Activated T-helper 9 cell treated with anti-CD3 and anti-CD28 coated beads, Interleukin-2, amount 50 U/mL, for 16 hours (primary cell): ENCODE results near the gene IGF1R.
A peak's percentile ranks its signal among the peaks of the same experiment; 100 is the strongest.

ENCODE experiments used
- DNase-seq: peaks from one replicate; pipeline ENCODE4 v3.0.0-alpha.2; 2020; ENCODE audit warnings: low read depth

The IGF1R gene

DNA sequence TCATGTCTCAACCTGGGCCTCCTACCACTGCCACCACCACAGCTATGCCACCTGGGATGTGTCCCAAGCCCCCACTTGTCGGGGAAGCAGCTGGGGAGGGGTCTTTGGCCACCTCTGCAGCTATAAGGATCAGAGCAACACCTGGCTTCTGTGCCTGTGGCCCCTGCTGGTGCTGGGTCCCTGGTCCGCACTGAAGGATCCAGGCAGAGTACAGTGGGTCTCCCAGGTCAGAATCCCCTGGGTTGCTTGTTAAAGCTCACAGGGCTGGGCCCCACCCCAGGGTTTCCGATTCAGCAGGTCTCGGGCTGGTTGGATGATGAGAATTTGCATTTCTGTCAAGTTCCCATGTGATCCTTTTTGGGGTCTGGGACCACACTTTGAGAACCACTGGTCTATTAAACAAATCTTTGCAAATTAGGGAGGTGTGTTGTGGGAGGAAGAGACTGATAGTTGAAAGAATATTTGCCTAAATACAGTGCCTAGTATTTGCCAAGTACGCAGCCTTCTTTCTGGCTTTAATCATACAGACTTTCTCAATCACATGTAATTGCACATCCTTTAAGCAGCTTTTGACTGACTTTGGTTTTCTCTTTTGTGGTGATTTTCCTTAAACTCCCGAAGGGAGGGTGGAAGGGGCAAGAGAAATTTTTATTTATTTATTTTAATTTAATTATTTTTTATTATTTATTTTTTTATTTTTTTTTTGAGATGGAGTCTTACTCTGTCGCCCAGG, 127.3 kb downstream of the IGF1R start:
- DNase-seq: no peak

DNA sequence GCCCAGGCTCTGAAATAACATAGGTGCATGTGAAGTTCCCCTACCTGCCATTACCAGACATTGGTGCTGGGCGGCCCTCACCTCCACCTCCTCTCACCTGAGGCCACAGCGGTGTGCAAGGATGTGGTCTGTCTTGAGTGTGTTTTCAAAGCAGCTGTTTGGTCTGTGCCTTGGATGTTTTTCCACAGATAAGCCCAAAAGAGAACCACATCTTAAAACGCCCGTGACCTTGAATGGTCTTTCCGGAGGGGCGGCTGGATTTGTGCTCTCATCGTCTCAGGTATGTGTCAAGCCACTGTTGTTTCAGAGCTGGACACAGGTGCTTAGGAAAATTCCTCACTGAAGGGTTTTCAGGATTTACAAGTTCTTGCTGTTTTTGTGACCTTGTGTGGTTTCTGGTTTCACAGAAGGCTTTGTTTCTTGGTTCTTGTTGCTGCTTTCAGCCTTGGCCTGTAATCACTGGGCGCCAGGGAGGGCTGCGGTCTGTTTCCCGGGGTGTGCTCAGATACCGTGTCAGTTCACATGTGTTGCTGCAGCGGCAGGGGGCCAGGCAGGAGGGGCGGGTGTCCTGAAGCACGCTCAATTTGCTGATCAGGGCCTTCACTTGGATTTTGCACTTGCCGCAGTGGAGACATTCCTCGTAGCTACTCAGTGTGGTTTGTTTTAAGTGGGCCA, 128.4 kb downstream of the IGF1R start:
- no peak for DNase-seq

DNA sequence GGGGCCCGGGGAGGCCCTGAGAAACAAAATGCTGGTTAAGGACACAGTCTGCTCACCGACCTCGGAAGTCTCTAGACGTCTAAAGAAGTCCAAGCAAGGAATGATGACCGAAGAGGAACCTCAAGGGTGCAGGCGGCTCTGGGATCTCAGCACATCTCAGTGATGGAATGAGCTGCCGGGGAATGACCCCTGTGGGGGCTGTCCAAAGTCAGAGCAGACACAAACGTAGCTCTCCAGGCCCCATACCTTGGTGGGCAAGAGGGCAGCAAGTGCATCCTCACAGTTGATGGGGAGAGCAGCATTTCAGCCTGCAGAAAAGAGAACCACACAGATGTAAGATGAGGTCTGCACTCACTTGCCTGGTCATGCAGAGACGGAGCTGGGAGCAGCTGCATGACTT, 129.1 kb downstream of the IGF1R start:
- DNase-seq: no peak

DNA sequence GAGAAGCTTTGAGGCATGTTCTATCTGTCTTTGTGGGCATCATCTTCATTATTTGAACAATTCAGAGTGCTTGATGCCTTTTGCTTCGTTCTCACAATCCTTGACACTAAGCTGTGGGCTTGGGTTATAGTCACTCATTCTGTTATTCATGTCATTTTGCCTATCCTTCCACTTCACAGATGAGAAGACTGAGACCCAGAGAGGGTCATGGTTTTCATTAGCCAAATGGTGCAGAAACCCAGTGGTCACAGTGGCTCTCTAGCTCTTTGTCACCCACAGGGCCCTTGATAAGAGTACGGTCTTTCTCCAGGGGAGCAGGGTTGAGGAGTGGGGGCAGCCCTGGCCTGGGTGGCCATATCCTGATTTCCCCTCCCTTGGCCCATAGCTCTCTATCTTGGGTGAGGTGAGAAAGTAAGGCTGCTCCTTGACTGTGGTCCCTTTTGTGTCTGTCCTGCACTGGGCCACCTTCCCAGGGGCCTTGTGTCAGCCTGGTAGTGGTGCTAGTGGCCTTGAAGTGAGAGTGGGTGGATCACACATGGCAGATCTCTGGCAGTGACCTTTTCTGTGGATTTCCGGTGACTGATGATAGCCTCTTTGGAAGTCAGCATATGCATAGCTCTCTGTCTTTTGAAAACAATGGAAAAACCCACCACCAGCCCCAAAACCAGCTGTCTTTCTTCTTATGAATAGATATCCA, 130.1 kb downstream of the IGF1R start:
- no peak for DNase-seq

DNA sequence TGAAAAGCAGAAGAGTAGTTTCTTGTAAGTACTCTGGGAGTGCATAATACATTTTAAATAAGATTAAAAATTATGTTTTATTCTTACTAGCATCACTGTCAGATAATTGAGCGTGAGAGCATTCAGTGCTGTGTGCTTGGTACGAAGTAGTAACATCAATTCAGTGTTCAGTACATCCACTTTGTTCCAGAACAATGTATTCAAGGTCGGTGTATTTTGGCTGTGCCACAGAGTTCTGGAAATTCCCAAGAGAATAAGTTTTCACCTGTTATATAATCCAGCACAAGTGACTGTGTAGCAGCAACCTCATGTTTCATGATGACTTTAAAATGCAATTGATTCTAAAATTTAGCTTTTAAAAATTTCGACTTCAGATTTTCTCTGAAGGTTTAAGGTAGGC, 130.6 kb downstream of the IGF1R start:
- no peak for DNase-seq

DNA sequence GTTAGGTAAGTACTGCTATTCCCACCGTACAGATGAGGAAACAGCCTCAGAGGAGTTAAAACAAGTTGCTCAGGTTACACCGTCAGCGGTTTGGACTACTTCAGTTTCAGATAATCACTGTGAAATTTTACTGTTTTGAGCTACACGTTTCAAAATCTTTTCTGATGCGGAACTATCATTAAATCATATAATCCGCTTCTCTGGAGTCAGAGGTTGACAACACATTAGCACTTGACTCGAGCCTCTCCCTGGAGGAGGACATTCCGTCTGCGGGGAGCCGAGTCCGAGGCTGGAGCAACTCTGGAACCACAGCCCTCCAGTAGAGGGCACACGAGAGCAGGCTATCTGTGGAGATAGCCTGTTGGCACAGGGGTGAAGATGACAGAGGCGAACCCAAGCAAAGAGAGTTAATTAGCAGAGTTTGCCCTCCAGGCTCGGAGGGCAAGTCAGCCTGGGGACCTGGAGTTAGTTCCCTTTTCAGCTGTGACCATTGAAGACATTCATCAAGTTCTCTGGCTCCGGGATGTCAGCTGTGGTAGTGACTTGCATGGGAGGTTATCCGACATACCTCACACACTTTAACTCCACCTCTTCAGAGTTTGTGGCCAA, 131.2 kb downstream of the IGF1R start:
- DNase-seq: peak; percentile 52

DNA sequence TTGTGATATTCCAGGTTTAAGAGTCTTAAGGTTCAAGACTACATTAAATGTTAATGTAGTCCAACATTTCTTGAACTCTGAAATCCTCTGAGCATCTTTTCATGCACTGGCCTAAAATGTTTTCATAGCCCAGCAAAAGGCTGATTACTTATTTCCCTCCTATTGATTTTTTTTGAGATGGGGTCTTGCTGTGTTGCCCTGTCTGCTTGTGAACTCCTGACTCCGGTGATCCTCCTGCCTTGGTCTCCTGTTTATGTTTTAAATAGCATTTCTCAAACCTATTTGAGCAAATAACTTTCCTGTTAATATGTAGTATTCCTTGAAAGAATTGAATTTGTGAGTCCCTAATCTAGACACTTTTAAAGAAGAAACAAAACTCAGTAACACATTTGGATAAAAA, 133.5 kb downstream of the IGF1R start:
- DNase-seq: no peak

DNA sequence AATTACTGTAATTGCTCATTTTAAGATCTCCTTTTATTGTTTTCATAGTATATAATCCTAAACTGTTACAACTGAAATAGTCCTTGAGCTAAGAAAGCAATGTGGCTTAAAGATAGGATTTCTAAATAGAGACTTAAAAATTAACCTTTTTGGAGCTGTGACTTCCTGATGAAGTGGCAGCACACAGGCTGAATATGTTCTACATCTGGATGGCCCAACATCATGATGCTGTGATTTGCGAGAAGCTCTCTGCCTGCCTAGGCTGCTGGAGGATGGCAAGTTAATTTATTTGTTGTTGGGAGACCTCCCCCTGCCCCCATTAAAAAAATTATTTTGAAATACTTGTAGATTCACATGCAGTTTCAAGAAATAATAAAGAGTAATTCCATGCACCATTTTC, 134.5 kb downstream of the IGF1R start:
- DNase-seq: no peak

DNA sequence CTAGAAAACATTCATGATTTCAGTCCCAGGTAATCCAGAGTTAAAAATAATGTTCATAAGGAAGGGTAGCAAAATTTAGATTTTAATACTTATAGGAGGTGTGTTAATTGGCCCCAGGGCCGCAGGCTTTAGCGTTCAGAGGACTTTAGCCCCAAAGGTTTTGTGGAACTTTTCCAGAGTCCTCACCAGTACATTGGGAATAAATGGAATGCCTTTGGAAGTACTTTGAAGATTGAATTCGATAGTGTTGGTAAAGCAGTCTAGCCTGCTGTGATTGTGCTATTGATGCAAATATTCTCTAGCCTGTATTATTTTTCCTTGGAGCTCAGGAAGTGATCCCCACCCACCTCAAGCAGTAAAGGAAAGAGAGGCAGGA, 137.1 kb downstream of the IGF1R start:
- no peak for DNase-seq

DNA sequence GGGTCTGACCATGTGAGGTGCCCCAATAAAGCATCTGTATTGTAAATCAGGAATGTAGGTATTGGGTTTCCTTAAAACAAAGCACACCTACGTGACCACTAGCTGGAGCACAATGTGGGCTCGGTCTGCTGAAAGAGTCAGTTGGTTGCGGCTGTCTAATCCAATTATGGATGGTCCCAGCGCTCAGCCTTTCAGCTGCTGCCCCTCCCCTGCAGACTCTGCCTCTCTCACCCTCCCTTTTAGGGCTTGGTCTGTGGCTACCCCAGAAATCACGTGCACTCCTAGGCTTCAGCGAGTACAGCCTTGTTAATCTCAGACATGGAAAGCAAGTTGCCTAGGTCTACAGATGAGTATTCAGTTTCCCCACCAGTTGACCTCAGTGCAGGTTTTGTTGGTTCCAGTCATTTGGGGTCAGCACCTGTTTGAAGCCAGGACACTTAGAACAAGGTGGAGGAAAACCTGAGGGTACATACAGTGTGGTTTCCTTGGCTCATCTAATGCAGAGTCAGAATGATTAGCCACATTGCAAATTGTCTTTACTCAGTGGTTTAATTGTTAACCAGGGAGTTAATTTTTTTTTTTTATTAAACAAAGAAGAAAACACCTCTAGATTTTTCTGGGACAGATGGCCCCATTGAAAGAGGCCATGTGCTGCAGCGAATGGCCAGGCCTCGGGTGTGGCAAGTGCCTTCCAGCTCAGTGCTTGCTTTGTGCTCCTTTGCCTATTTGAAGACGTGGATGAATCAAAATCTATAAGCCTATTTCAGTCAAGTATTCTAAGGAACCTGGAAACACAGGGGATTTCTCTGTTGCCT, 137.7 kb downstream of the IGF1R start:
- no peak for DNase-seq

DNA sequence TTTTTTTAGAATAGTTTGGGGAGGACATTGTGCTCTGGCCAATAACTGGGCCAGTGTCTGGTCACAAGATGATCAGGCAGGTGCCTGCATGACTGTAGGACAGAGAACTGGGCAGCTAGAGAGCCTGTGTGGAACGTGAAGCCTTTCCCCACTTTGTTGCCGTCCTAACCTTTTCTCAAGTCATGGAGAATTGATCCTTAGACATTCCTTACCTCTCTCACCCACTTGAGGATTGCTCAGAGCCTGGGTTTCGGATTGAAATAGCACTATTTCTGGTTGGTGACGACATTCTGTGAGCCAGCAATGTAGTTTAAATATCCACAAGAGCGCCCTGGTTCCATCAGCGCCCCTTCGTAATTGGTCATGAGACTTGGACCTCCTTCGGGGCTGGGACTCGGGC, 138.4 kb downstream of the IGF1R start:
- DNase-seq: no peak

DNA sequence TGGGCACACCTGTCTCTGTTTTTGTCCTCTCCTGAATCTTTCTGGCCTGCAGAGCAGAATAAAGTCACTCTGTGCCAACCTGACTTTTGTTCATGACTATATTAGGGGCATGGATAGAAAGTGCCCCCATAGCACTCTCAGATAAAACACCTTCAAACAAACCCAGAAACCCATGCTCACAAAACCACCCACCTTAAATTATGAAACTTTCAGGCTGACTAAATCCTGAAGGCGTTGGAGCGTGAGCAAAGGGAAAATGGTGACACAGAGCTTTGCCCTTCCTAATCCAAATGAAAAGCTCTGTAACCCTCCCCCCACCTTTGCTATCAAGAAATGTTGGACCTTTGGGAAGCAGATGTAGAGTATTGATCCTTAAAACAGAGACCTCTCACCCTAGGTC, 138.9 kb downstream of the IGF1R start:
- DNase-seq: no peak

DNA sequence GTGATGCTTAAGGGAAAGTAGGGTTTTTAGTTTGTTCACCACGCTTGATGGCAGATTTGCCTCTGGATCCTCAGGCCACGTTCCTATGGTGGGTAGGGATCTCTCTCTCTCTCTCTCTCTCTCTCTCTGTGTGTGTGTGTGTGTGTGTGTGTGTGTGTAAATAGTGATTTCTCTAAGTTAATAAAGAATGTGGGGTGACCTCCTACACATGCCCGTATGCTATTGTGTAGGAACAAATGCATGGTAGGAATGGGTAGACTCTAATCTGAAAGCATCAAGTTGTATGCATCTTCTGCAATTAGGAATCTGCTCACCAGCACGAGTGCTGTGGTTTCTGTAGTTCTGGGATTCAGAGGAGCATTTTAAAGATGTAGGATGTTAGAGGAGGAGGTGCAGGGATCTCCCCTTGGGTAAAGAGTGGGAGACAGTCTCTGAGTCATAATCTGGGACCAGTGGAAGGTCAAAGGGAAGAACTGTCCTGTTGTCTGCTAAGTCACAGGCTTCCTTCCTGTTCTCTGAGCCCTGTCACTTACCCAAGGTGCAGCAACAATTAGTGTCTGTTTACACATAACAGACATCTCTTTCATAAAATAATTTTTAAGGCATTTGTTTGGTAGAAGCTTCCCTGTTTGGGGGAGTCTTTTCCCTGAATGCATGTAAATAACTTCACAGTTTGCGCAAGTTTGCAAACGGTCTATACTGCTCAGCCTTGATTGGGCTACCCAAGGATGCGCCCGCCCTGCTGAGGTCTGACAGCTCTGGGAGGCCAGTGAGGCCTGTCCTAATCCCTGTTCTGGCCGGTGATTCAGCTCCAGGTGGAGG, 139.8 kb downstream of the IGF1R start:
- no peak for DNase-seq

DNA sequence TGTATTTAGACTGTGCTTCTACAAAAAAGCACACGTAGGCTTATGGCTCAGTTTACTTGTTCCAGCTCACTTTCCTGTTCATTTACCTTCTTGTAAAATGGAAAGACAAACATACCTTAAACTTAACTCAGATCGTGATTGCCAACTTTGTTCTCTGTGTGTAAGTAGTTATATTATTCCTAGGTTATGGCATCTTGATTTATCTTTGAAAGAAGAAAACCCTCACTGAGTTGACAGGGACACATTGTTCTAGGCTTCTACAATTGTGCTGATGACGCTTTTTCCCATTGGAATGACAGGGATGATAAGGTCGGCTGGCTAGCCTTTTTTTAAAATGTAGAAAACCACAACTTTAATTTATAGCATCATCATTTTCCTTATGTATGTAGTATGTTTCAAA, 140.7 kb downstream of the IGF1R start:
- DNase-seq: no peak

DNA sequence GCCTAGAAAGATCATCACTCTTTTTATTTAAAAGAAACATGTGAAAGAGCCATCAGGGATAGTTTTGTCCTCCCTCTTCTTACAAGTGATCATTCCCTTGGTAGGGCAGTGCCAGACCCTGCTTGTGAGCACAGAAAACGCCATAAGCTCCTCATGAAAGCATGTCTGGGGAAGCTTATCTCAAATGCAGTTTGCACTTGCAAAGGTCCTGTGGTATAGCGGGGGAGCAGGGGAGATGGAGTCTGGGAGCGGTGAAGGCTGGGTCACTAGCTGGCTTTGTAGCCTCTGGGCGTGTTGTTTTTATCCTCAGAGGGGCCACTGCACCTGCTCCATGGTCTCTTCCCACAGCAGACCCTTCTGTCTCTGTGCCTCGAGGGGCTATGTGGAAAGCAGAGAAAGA, 141.9 kb downstream of the IGF1R start:
- no peak for DNase-seq

DNA sequence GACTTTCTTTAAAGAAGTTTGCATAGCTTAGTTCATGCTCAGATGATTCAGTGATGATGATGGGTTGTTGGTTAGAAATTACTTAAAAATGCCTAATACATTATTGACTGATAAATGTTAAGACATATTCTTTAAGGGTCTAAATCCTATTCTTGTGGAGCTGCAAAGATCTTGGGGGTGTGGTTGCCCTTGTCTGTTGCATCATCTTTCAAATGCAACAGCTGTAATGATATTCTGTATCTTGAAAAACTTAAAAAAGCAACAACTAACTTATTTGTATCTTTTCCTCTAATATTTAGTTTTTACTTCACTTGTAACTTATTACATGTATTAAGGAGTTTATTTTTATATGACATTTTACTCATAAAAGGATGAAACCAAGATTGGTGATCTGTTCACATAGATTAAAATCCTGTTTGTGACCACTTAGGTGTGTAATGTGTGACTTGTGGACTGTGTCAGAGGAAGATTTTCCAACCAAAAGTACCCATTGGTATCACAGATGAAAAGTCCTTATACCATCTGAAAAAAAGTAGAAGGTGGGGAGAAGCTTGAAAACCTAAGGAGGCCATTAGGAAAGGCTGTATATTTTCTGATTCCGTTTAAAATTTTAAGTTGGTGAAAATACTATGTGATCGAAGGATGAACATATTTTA, 142.8 kb downstream of the IGF1R start:
- no peak for DNase-seq

DNA sequence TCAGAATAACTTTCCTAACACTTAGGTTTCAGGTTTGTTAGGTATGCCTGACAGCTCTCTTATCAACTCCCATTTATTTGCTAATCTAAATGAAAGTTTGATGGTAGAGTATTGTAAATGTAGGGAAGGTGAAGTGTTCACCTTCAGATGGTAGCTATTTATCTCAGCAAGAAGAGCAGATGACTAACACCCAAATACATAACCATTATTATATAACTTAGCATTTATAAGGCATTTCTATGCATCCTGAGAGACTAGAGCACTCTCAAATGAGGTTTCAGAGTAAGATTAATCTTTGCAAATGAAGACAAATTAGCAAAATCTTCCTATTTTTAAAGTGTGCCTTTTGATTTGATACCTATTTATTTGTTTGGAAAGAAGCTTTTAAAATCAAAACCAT, 143.8 kb downstream of the IGF1R start:
- no peak for DNase-seq

DNA sequence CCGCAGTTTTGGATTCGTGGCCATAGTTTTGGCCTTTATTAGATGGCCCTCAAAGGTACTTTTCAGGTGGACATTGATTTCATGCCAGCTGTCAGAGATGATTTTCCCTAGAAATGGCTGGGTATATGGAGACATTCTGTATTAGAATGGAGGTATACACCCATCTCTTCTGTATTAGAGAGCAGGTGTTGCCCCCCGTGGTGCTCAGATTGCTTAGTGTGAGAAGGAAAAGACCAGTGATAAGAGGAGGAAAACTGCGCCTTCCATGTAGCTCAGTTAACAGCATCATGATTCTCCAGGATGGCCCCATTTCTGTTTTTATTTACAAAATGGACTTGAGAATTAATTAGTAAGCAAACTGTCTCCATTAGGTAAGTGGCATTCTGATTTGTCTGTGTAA, 145.9 kb downstream of the IGF1R start:
- DNase-seq: no peak

DNA sequence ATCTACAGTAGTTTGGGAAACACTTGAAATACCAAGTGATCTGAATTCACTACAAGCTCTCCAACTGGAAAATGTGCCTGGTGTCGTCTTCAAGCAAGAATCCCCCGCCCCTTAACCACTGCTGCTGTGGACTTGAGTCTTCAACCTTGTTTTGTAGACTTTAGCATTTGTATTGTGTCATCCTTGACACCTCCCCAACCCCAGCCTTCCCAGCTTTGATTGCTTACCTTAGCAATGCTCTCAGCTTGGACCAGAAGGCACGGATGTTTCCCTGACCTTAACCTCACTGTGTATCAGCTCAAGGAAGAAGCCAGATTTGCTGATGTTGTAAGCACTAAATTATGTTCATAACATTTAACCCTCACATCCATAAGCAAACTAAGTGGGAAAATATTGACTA, 146.4 kb downstream of the IGF1R start:
- DNase-seq: no peak

DNA sequence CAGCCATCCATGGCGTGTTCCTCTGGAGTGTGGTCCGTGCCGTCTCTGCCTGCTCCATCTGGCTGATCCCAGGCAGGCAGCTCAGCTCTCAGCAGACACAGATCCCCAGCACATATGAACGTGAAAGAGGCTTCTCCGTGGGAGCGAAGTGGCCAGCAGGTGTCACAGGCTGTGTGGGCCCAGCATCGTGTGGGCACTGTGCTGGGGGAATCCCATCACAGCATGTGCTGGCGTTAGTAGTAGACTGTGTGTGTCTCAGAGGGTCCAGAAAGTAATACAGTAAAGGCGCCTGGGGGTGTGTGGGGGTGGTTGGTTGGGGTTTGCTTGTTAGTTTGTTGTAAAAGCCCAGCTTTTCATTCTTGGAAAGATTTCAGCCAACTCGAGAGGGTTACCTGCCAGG, 147.6 kb downstream of the IGF1R start:
- no peak for DNase-seq
